H1 (cell line): ENCODE data around the gene PBXIP1. TPM values are rescaled to one million over a fixed set of nuclear protein-coding genes. Genes with fewer than 3 reads are reported as not detected.

Experiments used
- CHD2 ChIP-seq: IDR thresholded peaks from 2 replicates; pipeline ENCODE4 v1.6.1; 2012; ENCODE audit warnings: low read length, improper control_type of control experiment
- CHD7 ChIP-seq: fragments of 300-600 bp; sonication (generic); IDR thresholded peaks from 2 replicates; pipeline ENCODE4 v1.7.1; 2012; ENCODE audit warnings: low read length, moderate library complexity, mild to moderate bottlenecking, inconsistent platforms; ENCODE audit not compliant: insufficient replicate concordance
- CTCF ChIP-seq, 3 experiments: IDR thresholded peaks; 1 replicate in 2 of 3; 2 replicates in 1 of 3; pipeline versions ENCODE4 v1.5.1 to v1.6.1; 2011; ENCODE audit warnings: low read length in 3 of 3, mild to moderate bottlenecking in 3 of 3, inconsistent platforms in 2 of 3, low read depth in 1 of 3, moderate library complexity in 1 of 3; ENCODE audit not compliant: insufficient read depth in 1 of 3; ENCODE audit errors: control extremely low read depth in 1 of 3
- EP300 ChIP-seq, 2 experiments: IDR thresholded peaks; 1 replicate in 1 of 2; 2 replicates in 1 of 2; pipeline ENCODE4 v1.6.1; 2011 to 2012; ENCODE audit warnings: low read depth in 2 of 2, low read length in 2 of 2, mild to moderate bottlenecking in 2 of 2, borderline replicate concordance in 1 of 2, inconsistent platforms in 1 of 2, moderate library complexity in 1 of 2
- GABPA ChIP-seq: IDR thresholded peaks from 2 replicates; pipeline ENCODE4 v1.6.1; 2011; ENCODE audit warnings: mild to moderate bottlenecking, low read length, moderate library complexity, borderline replicate concordance; ENCODE audit not compliant: insufficient read depth
- POU5F1 ChIP-seq: IDR thresholded peaks from 2 replicates; pipeline ENCODE4 v1.6.1; 2011; ENCODE audit warnings: low read depth, mild to moderate bottlenecking, low read length, moderate library complexity
- SRF ChIP-seq: IDR thresholded peaks from 2 replicates; pipeline ENCODE4 v1.6.1; 2011; ENCODE audit warnings: mild to moderate bottlenecking, low read depth, low read length, moderate library complexity
- polyA plus RNA-seq, 7 experiments: library from polyadenylated mRNA; depleted of rRNA in 3 of 7; stranded (reverse) in 5 of 7; unstranded in 2 of 7; fragments of >200 nt in 5 of 7; fragments of 200-250 nt in 2 of 7; gene quantifications; 1 replicate in 5 of 7; 2 replicates in 1 of 7; 4 replicates in 1 of 7; pipeline versions ENCODE4 v1.2.1 to v1.2.3, GENCODE V29; 2011 to 2013; ENCODE audit warnings: missing spikeins in 2 of 7, mixed read lengths in 2 of 7
- total RNA-seq: library from RNA; stranded (reverse); fragmentation: NEBNext Ultra II Directional; extraction: Animal tissue kit (Norgen Biotek cat#: 25700); gene quantifications from 2 replicates; pipeline ENCODE4 v1.2.1, GENCODE V29; 2021

PBXIP1 gene
- total and polyA plus RNA-seq, 2 of the 8 experiments (the other 6 are each of a cell fraction or from before 2014, with no cell fraction given), result 12.0 to 19.8 TPM

- no peak for TF ChIP-seq CHD7
- TF ChIP-seq EP300 (IDR thresholded peaks at IDR 0.05; ENCODE audit: borderline replicate concordance in 1 of 2, low read depth in 2 of 2, low read length in 2 of 2), result peak in 1 of 2 experiments; percentile 82; a peak in 2 of 3 replicates
- TF ChIP-seq CHD2, result peak; percentile 56
- TF ChIP-seq GABPA, result peak; percentile 63; the same call in 1 of the 2 replicates
- TF ChIP-seq SRF, result no peak
- no peak for TF ChIP-seq CTCF (IDR thresholded peaks at IDR 0.05; ENCODE audit: control extremely low read depth in 1 of 3, insufficient read depth in 1 of 3, low read depth in 1 of 3, low read length in 3 of 3)
- TF ChIP-seq POU5F1, result no peak
Observed at GRCh38 chr1:155000726-155001424, 45.0 kb upstream of the PBXIP1 start (continued).
